Body of pancreas (tissue), 4 donors: Measurements from ENCODE around the gene ESRRA.

Experiments
- POLR2A ChIP-seq, 3 donors: fragments of 450-650 bp; IDR thresholded peaks; one replicate each; pipeline ENCODE4 v1.6.1; 2016; ENCODE audit warnings: antibody characterized with exemption in 3 of 3, mild to moderate bottlenecking in 2 of 3
- TF ChIP-seq, protein P1 (sequence below), 7 experiments: fragments of 450-650 bp in 4 of 7; fragments of 200-600 bp in 3 of 7; sonication (generic) in 3 of 7; IDR thresholded peaks; one replicate each; pipeline ENCODE4 v1.5.1; 2016 to 2019; ENCODE audit warnings: antibody characterized with exemption in 7 of 7

DNA sequence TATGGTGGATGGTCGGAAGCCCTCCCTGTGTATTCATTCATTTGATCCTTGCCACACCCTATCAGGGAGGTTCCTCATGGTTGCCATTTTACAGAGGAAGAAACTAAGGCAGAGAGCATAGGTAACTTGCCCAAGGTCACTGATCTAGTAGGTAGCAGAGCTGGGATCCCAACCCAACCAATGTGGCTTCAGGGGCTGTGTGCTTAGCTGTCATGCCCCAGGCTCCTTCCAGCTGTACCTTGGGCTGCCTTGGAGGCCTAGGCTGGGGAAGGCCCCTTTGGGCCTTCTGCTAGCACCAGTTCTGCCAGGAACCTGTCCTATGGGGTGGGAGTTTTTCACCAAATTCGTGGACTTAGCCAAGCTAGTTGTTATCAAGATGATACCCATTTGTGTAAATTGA, 29.5 kb upstream of the ESRRA start:
- TF ChIP-seq, protein P1, sequence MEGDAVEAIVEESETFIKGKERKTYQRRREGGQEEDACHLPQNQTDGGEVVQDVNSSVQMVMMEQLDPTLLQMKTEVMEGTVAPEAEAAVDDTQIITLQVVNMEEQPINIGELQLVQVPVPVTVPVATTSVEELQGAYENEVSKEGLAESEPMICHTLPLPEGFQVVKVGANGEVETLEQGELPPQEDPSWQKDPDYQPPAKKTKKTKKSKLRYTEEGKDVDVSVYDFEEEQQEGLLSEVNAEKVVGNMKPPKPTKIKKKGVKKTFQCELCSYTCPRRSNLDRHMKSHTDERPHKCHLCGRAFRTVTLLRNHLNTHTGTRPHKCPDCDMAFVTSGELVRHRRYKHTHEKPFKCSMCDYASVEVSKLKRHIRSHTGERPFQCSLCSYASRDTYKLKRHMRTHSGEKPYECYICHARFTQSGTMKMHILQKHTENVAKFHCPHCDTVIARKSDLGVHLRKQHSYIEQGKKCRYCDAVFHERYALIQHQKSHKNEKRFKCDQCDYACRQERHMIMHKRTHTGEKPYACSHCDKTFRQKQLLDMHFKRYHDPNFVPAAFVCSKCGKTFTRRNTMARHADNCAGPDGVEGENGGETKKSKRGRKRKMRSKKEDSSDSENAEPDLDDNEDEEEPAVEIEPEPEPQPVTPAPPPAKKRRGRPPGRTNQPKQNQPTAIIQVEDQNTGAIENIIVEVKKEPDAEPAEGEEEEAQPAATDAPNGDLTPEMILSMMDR (IDR thresholded peaks at IDR 0.05), result no peak
- TF ChIP-seq POLR2A (IDR thresholded peaks at IDR 0.05), result no peak
